GM12864 (cell line): Measurements from ENCODE around the gene CEP290.
"Not testable (repeated sequence)": the region's sequence is repeated elsewhere in the genome, so short reads cannot be mapped to it uniquely, and the experiment has no call there.

Experiments used
- DNase-seq: peaks from one replicate; pipeline ENCODE4 v3.0.0-alpha.2; 2011; ENCODE audit warnings: low read depth
- H3K4me3 ChIP-seq: 2 replicates; pipeline ENCODE4 v1.5.1; 2011; ENCODE audit warnings: mild to moderate bottlenecking, low read depth, low read length, control low read depth
- CTCF ChIP-seq: IDR thresholded peaks from 2 replicates; pipeline ENCODE4 v1.5.1; 2011; ENCODE audit warnings: low read depth, mild to moderate bottlenecking, moderate library complexity, low read length, control low read depth, inconsistent platforms; ENCODE audit errors: missing control alignments

The CEP290 gene

GRCh38 chr12:88144037-88144436, 2.1 kb upstream of the CEP290 start:
- no peak for TF ChIP-seq CTCF
- no peak for DNase-seq
- no peak overlapping the region for H3K4me3 ChIP-seq

GRCh38 chr12:88142610-88142991, 713 bp upstream of the CEP290 start:
- no peak for TF ChIP-seq CTCF
- DNase-seq, result no peak

GRCh38 chr12:88141425-88141773, 489 bp downstream of the CEP290 start:
- TF ChIP-seq CTCF, result no peak

More at GRCh38 chr12:88142610-88142991, 713 bp upstream of the CEP290 start:
- peak overlapping the region; percentile 75 for H3K4me3 ChIP-seq

GRCh38 chr12:88139711-88140110, 2.2 kb downstream of the CEP290 start:
- DNase-seq, H3K4me3 ChIP-seq: not testable (repeated sequence)

More at GRCh38 chr12:88141425-88141773, 489 bp downstream of the CEP290 start:
- peak overlapping the region; percentile 75 for H3K4me3 ChIP-seq
- DNase-seq, result no peak

GRCh38 chr12:88133181-88133580, 8.7 kb downstream of the CEP290 start:
- not testable (repeated sequence) for H3K4me3 ChIP-seq, DNase-seq

GRCh38 chr12:88132392-88132791, 9.5 kb downstream of the CEP290 start:
- no peak overlapping the region for H3K4me3 ChIP-seq
- no peak for TF ChIP-seq CTCF
- DNase-seq, result no peak

- no peak for DNase-seq
- no peak for TF ChIP-seq CTCF
- H3K4me3 ChIP-seq, result no peak overlapping the region
Measured at GRCh38 chr12:88127855-88128254, 14.0 kb downstream of the CEP290 start.

GRCh38 chr12:88127099-88127498, 14.8 kb downstream of the CEP290 start:
- H3K4me3 ChIP-seq, result no peak overlapping the region
- DNase-seq, result no peak
- no peak for TF ChIP-seq CTCF
